Lower leg skin (tissue), 3 donors: ENCODE measurements around the gene MBOAT2.

Experiments used
- CTCF ChIP-seq, 3 donors: fragments of 450-650 bp; IDR thresholded peaks; one replicate each; pipeline ENCODE4 v1.5.1; 2016; ENCODE audit warnings: antibody characterized with exemption in 3 of 3, mild to moderate bottlenecking in 3 of 3, moderate library complexity in 2 of 3
- POLR2A ChIP-seq, 2 donors: fragments of 450-650 bp; IDR thresholded peaks; one replicate each; pipeline ENCODE4 v1.6.1; 2016 to 2017; ENCODE audit warnings: antibody characterized with exemption in 2 of 2, mild to moderate bottlenecking in 1 of 2, moderate library complexity in 1 of 2

- TF ChIP-seq CTCF (IDR thresholded peaks at IDR 0.05) (no peak), POLR2A (IDR thresholded peaks at IDR 0.05) (no peak)
Measured at GRCh38 chr2:8929128-8929527, 74.4 kb downstream of the MBOAT2 start.
